Uterus (tissue), 4 donors: Measurements from ENCODE around the gene UBE2D3. TPM values are rescaled to one million over a fixed set of nuclear protein-coding genes. Genes with fewer than 3 reads are reported as not detected.

Experiments used
- DNase-seq, 2 donors: peaks; one replicate each; pipeline ENCODE4 v3.0.0-alpha.2; 2019 to 2020
- H3K27ac ChIP-seq, 2 donors: fragments of 200-600 bp; sonication (generic); 1 replicate in 1 of 2; 2 replicates in 1 of 2; pipeline ENCODE4 v1.5.1; 2016 to 2018
- H3K27me3 ChIP-seq, 2 donors: fragments of 200-600 bp; sonication (generic); one replicate each; pipeline ENCODE4 v1.5.1; 2018 to 2019; ENCODE audit warnings: control low read depth in 1 of 2
- H3K36me3 ChIP-seq, 2 donors: fragments of 200-600 bp; sonication (generic); one replicate each; pipeline ENCODE4 v1.5.1; 2019; ENCODE audit warnings: control low read depth in 1 of 2
- H3K4me1 ChIP-seq, 2 donors: fragments of 200-600 bp; sonication (generic); one replicate each; pipeline ENCODE4 v1.5.1; 2018 to 2019; ENCODE audit warnings: control low read depth in 1 of 2
- H3K4me3 ChIP-seq, 2 donors: fragments of 200-600 bp; sonication (generic); 1 replicate in 1 of 2; 2 replicates in 1 of 2; pipeline ENCODE4 v1.5.1; 2018 to 2019; ENCODE audit warnings: mild to moderate bottlenecking in 1 of 2
- H3K9me3 ChIP-seq, 2 donors: fragments of 200-600 bp; sonication (generic); one replicate each; pipeline ENCODE4 v1.5.1; 2019; ENCODE audit warnings: control low read depth in 1 of 2
- CTCF ChIP-seq, 4 experiments: fragments of 200-600 bp in 2 of 4; fragments of 450-650 bp in 2 of 4; sonication (generic) in 2 of 4; IDR thresholded peaks; one replicate each; pipeline ENCODE4 v1.5.1; 2016 to 2019; ENCODE audit warnings: antibody characterized with exemption in 4 of 4, mild to moderate bottlenecking in 2 of 4, moderate library complexity in 1 of 4
- POLR2A ChIP-seq, 2 donors: fragments of 450-650 bp; IDR thresholded peaks; one replicate each; pipeline ENCODE4 v1.6.1; 2016; ENCODE audit warnings: antibody characterized with exemption in 2 of 2, mild to moderate bottlenecking in 1 of 2, moderate library complexity in 1 of 2
- intact Hi-C: fragments of 100-400 bp; cut with DNase I; formaldehyde crosslinking; loops from one replicate; pipeline ENCODE4 v1.15.1; 2023; ENCODE audit warnings: low total_unique reads
- total RNA-seq, 4 donors: library from RNA; depleted of rRNA in 3 of 4; stranded (reverse); fragments of >200 nt in 3 of 4; gene quantifications; one replicate each; pipeline versions ENCODE4 v1.1.0 to v1.2.4, GENCODE V29; 2014 to 2023
- donor health status: DM: yes; HTN: yes; CAD: no.

Gene UBE2D3
- total RNA-seq, 4 donors from 2014 or later = 261 to 496 (median 294) TPM

DNA sequence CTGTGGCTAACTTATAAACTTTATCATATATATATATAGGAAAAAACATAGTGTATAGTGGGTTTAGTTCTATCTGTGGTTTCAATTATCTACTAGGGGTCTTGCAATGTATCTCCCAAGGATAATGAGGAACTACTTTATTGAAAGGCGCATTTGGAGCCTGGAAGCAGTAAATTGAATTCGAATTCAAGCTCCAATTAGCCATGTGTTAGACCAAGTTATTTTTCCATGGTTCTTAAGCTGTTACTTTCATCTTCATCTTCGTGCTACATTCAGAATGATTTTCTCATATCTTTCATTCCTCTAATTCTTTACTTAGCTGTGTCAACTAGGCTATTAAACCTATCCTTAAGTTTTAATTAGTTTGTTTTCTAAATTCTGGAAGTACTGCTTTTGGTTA lies 39.4 kb downstream of the UBE2D3 start:
- Histone ChIP-seq H3K27me3 (no peaks in the 10 kb centered on the region), H3K27ac (no peak overlapping the region), H3K36me3 (no peaks in the 10 kb centered on the region), H3K9me3 (no peaks in the 10 kb centered on the region), H3K4me1 (no peaks in the 10 kb centered on the region), H3K4me3 (no peak overlapping the region)
- DNase-seq = no peak
- TF ChIP-seq CTCF (IDR thresholded peaks at IDR 0.05) = no peak
- TF ChIP-seq POLR2A (IDR thresholded peaks at IDR 0.05) = no peak
- intact Hi-C loops = no loop called here

- Histone ChIP-seq H3K9me3 (no peaks in the 10 kb centered on the region), H3K27ac (no peak overlapping the region), H3K27me3 (no peaks in the 10 kb centered on the region), H3K36me3 (no peaks in the 10 kb centered on the region), H3K4me1 (no peaks in the 10 kb centered on the region), H3K4me3 (no peak overlapping the region)
- DNase-seq = no peak
- intact Hi-C loops = no loop called here
- TF ChIP-seq POLR2A (IDR thresholded peaks at IDR 0.05) = no peak
- TF ChIP-seq CTCF (IDR thresholded peaks at IDR 0.05) = no peak
Measured at GRCh38 chr4:102787096-102787881, 40.1 kb downstream of the UBE2D3 start.

GRCh38 chr4:102786279-102786678 lies 41.1 kb downstream of the UBE2D3 start:
- Histone ChIP-seq H3K4me1 (no peaks in the 10 kb centered on the region), H3K9me3 (no peaks in the 10 kb centered on the region), H3K4me3 (no peak overlapping the region), H3K27me3 (no peaks in the 10 kb centered on the region), H3K36me3 (no peaks in the 10 kb centered on the region), H3K27ac (no peak overlapping the region)
- no peak for DNase-seq
- intact Hi-C loops = no loop called here
- TF ChIP-seq POLR2A (IDR thresholded peaks at IDR 0.05) = no peak
- TF ChIP-seq CTCF (IDR thresholded peaks at IDR 0.05) = no peak

GRCh38 chr4:102783006-102783405 lies 44.3 kb downstream of the UBE2D3 start:
- TF ChIP-seq POLR2A (IDR thresholded peaks at IDR 0.05) = no peak
- TF ChIP-seq CTCF (IDR thresholded peaks at IDR 0.05) = no peak
- Histone ChIP-seq H3K9me3 (no peaks in the 10 kb centered on the region), H3K27ac (no peak overlapping the region), H3K4me3 (no peak overlapping the region), H3K36me3 (no peaks in the 10 kb centered on the region), H3K4me1 (no peaks in the 10 kb centered on the region), H3K27me3 (no peaks in the 10 kb centered on the region)
- intact Hi-C loops = no loop called here
- DNase-seq = no peak

DNA sequence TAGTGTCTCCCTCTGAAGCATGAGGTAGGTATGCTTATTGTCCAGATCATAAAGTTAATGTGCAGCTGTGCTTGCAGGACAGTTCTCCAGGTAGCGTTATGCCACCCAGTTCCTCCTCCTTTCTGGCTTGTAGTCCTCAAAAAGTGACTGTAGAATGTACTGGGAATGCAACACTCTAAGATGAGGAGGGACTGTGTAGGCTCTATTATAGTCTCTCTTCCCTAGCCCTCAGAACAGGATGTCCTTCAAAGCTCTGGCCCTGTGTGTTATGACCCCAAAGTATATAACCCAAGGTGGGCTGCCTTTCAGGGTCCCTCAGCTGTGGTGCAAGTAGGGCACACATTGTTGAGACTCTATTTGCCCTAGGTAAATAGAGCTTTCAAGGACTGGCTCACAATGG lies 45.8 kb downstream of the UBE2D3 start:
- Histone ChIP-seq H3K27ac (no peak overlapping the region), H3K4me1 (no peaks in the 10 kb centered on the region), H3K27me3 (no peaks in the 10 kb centered on the region), H3K36me3 (no peaks in the 10 kb centered on the region), H3K4me3 (no peak overlapping the region), H3K9me3 (no peaks in the 10 kb centered on the region)
- intact Hi-C loops = no loop called here
- DNase-seq = no peak
- TF ChIP-seq CTCF (IDR thresholded peaks at IDR 0.05) (no peak), POLR2A (IDR thresholded peaks at IDR 0.05) (no peak)
